HepG2 (cell line): ENCODE measurements around the gene CARD9.

Experiments
- AKAP8 ChIP-seq: sonication (generic); formaldehyde crosslinking; IDR thresholded peaks from 2 replicates; pipeline ENCODE4 v1.5.1; 2020; ENCODE audit warnings: mild to moderate bottlenecking, missing genetic modification reagents
- EP300 ChIP-seq, 3 experiments: sonication (generic) in 1 of 3; formaldehyde crosslinking in 1 of 3; IDR thresholded peaks; 2 replicates each; pipeline versions ENCODE4 v1.5.1 to v1.6.1; 2011 to 2020; ENCODE audit warnings: low read depth in 2 of 3, low read length in 2 of 3, borderline replicate concordance in 1 of 3, improper control_type of control experiment in 1 of 3, mild to moderate bottlenecking in 1 of 3, missing genetic modification reagents in 1 of 3, moderate library complexity in 1 of 3
- HNRNPLL ChIP-seq: fragments of 200-400 bp; formaldehyde crosslinking; IDR thresholded peaks from 2 replicates; pipeline ENCODE4 v1.6.1; 2017; ENCODE audit warnings: mild to moderate bottlenecking, low read depth, low read length; ENCODE audit not compliant: poor library complexity, severe bottlenecking
- KDM3A ChIP-seq: IDR thresholded peaks from 2 replicates; pipeline ENCODE4 v1.6.1; 2018; ENCODE audit warnings: low read depth, missing compliant biosample characterization
- NFIC ChIP-seq: IDR thresholded peaks from 2 replicates; pipeline ENCODE4 v1.6.1; 2012; ENCODE audit warnings: mild to moderate bottlenecking, low read length, inconsistent platforms
- POLR2AphosphoS5 ChIP-seq: IDR thresholded peaks from 2 replicates; pipeline ENCODE4 v1.6.1; 2012; ENCODE audit warnings: low read depth, low read length
- PRDM10 ChIP-seq: sonication (generic); formaldehyde crosslinking; IDR thresholded peaks from 2 replicates; pipeline ENCODE4 v1.4.0; 2020; ENCODE audit warnings: low read depth, missing genetic modification reagents
- SP4 ChIP-seq: sonication (generic); formaldehyde crosslinking; IDR thresholded peaks from 2 replicates; pipeline ENCODE4 v1.8.1; 2023; ENCODE audit warnings: mild to moderate bottlenecking, missing genetic modification reagents
- TBL1XR1 ChIP-seq: fragments of 150-350 bp; IDR thresholded peaks from 2 replicates; pipeline ENCODE4 v1.6.1; 2014; ENCODE audit warnings: borderline replicate concordance, low read length; ENCODE audit not compliant: partially characterized antibody
- ZSCAN29 ChIP-seq: sonication (generic); formaldehyde crosslinking; conservative IDR thresholded peaks from 2 replicates; pipeline ENCODE4 v1.4.0; 2020; ENCODE audit warnings: mild to moderate bottlenecking, missing genetic modification reagents
- TF ChIP-seq, protein P1 (sequence below): sonication (generic); formaldehyde crosslinking; IDR thresholded peaks from 2 replicates; pipeline ENCODE4 v1.5.0; 2020; ENCODE audit warnings: mild to moderate bottlenecking, missing genetic modification reagents, moderate library complexity
- TF ChIP-seq, protein P2 (sequence below): sonication (generic); formaldehyde crosslinking; IDR thresholded peaks from 2 replicates; pipeline ENCODE4 v1.4.0; 2020; ENCODE audit warnings: missing genetic modification reagents, borderline replicate concordance

DNA sequence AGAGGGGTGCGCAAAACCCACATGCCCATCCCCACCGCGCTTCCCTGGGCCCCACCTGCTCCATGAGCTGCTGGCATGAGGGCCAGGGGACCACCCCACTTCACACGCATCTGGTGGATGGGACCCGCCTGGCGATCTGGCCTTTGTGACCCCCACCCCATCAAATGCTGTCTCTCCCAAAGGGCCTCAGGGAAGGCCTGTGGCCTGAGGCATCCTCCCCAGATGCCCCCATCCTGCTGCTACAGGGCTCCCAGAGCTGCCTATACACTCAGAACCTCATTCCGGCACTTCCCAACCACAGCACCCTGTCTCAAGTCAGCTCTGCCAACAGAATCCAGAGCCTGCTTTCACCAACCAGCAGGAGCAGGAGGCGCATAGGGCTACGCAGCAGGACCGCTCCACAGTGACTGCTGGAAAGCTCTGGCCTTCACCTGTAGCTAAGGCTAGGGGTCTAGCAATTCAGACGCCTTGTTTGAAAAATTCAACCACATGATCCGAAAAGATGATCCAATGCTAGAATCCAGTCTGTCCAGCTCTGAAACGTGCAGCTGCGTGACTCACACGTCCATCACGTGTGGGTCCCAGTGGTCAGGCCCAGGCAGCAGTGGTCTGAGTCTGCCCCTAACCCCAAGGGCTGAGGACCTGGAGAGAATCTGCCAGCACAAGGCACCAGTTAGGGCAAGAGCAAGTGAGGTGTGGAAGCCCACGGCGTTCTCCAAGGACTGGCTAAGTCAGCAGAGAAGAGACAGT, 27.9 kb upstream of the CARD9 start:
- TF ChIP-seq AKAP8 (no peak), PRDM10 (CRISPR knock-in tag) (no peak), KDM3A (CRISPR knock-in tag) (no peak), SP4 (no peak), EP300 (IDR thresholded peaks at IDR 0.05; ENCODE audit: low read depth in 2 of 2, low read length in 2 of 2) (no peak), EP300 (CRISPR knock-in tag; IDR thresholded peaks at IDR 0.05; ENCODE audit: borderline replicate concordance) (no peak), NFIC (no peak), TBL1XR1 (no peak), HNRNPLL (no peak), POLR2AphosphoS5 (no peak), ZSCAN29 (CRISPR knock-in tag) (no peak)
- TF ChIP-seq, protein P1, sequence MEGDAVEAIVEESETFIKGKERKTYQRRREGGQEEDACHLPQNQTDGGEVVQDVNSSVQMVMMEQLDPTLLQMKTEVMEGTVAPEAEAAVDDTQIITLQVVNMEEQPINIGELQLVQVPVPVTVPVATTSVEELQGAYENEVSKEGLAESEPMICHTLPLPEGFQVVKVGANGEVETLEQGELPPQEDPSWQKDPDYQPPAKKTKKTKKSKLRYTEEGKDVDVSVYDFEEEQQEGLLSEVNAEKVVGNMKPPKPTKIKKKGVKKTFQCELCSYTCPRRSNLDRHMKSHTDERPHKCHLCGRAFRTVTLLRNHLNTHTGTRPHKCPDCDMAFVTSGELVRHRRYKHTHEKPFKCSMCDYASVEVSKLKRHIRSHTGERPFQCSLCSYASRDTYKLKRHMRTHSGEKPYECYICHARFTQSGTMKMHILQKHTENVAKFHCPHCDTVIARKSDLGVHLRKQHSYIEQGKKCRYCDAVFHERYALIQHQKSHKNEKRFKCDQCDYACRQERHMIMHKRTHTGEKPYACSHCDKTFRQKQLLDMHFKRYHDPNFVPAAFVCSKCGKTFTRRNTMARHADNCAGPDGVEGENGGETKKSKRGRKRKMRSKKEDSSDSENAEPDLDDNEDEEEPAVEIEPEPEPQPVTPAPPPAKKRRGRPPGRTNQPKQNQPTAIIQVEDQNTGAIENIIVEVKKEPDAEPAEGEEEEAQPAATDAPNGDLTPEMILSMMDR, result no peak
- TF ChIP-seq, protein P2, sequence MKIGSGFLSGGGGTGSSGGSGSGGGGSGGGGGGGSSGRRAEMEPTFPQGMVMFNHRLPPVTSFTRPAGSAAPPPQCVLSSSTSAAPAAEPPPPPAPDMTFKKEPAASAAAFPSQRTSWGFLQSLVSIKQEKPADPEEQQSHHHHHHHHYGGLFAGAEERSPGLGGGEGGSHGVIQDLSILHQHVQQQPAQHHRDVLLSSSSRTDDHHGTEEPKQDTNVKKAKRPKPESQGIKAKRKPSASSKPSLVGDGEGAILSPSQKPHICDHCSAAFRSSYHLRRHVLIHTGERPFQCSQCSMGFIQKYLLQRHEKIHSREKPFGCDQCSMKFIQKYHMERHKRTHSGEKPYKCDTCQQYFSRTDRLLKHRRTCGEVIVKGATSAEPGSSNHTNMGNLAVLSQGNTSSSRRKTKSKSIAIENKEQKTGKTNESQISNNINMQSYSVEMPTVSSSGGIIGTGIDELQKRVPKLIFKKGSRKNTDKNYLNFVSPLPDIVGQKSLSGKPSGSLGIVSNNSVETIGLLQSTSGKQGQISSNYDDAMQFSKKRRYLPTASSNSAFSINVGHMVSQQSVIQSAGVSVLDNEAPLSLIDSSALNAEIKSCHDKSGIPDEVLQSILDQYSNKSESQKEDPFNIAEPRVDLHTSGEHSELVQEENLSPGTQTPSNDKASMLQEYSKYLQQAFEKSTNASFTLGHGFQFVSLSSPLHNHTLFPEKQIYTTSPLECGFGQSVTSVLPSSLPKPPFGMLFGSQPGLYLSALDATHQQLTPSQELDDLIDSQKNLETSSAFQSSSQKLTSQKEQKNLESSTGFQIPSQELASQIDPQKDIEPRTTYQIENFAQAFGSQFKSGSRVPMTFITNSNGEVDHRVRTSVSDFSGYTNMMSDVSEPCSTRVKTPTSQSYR (CRISPR knock-in tag), result no peak
